HCT116 (cell line): Measurements from ENCODE around the gene DYNLT1. TPM values are rescaled to one million over a fixed set of nuclear protein-coding genes. Genes with fewer than 3 reads are reported as not detected.

ENCODE experiments used
- ATAC-seq: fragments of 200-7000 bp; cut with Tn5 transposase; 2 replicates; pipeline ENCODE4 v1.9.1; 2020; ENCODE audit warnings: mild to moderate bottlenecking, moderate library complexity
- BruUV-seq: library from RNA; stranded (reverse); fragments of 400-500 nt; replicated peaks from 2 replicates; lab custom pipeline; 2021; lab: Mats Ljungman, UMichigan
- CTCF ChIA-PET: fragments of 300-600 bp; sonication (Branson Sonifier 250); formaldehyde crosslinking; loops from one replicate; lab custom pipeline; 2021; ENCODE audit warnings: antibody characterized with exemption; lab: Charles Lee
- POLR2A ChIA-PET: fragments of 300-600, 350-600 bp; sonication (Branson Sonifier 250); formaldehyde crosslinking; loops from one replicate; lab custom pipeline; 2021; ENCODE audit warnings: antibody characterized with exemption; lab: Charles Lee
- RAD21 ChIA-PET, 2 experiments: fragments of 300-600 bp; sonication (Branson Sonifier 250); formaldehyde crosslinking; loops; one replicate each; lab custom pipeline; 2023; ENCODE audit warnings: low total read pairs in 2 of 2; ENCODE audit not compliant: uncharacterized antibody in 2 of 2, unreplicated experiment in 2 of 2, low non-redundant PET in 1 of 2; lab: Charles Lee
- DNase-seq: peaks from one replicate; pipeline ENCODE4 v3.0.0-alpha.2; 2010; ENCODE audit warnings: low read depth, low spot score
- H2AFZ ChIP-seq: fragments of 200-600 bp; shearing (Covaris generic), sonication (generic); 2 replicates; pipeline ENCODE4 v1.6.1; 2017; ENCODE audit warnings: low read depth, mixed run types, mixed read lengths, antibody characterized with exemption, low read length; ENCODE audit not compliant: poor library complexity, severe bottlenecking
- H3K27ac ChIP-seq: 2 replicates; pipeline ENCODE4 v1.5.1; 2012; ENCODE audit warnings: low read depth, low read length
- H3K27me3 ChIP-seq: fragments of 200-600 bp; sonication (generic); 2 replicates; pipeline ENCODE4 v1.6.1; 2016; ENCODE audit warnings: mixed run types, low read length, mixed read lengths; ENCODE audit not compliant: insufficient read depth
- H3K36me3 ChIP-seq, 2 experiments: fragments of 200-500 bp in 1 of 2; fragments of 200-600 bp in 1 of 2; sonication (Bioruptor generic) in 1 of 2; sonication (generic) in 1 of 2; 2 replicates each; pipeline versions ENCODE4 v1.5.1 to v1.6.1; 2014 to 2016; ENCODE audit warnings: low read length in 2 of 2, inconsistent platforms in 1 of 2, mixed read lengths in 1 of 2, mixed run types in 1 of 2; ENCODE audit not compliant: insufficient read depth in 2 of 2, control insufficient read depth in 1 of 2
- H3K4me1 ChIP-seq, 2 experiments: fragments of 200-600 bp in 1 of 2; sonication (generic) in 1 of 2; 2 replicates each; pipeline versions ENCODE4 v1.5.1 to v1.6.1; 2012 to 2017; ENCODE audit warnings: low read length in 2 of 2, inconsistent platforms in 1 of 2, mild to moderate bottlenecking in 1 of 2, mixed read lengths in 1 of 2, mixed run types in 1 of 2, moderate library complexity in 1 of 2; ENCODE audit not compliant: insufficient read depth in 2 of 2, control insufficient read depth in 1 of 2
- H3K4me2 ChIP-seq: fragments of 200-600 bp; sonication (generic); 2 replicates; pipeline ENCODE4 v1.6.1; 2017; ENCODE audit warnings: mixed run types, low read length, mixed read lengths
- H3K4me3 ChIP-seq, 2 experiments: fragments of 200-600 bp in 1 of 2; sonication (generic) in 1 of 2; replicated peaks in 1 of 2; 2 replicates each; pipeline ENCODE4 v1.5.1; 2011 to 2016; ENCODE audit warnings: low read length in 2 of 2, control low read depth in 1 of 2, low read depth in 1 of 2, mild to moderate bottlenecking in 1 of 2, mixed read lengths in 1 of 2, mixed run types in 1 of 2
- H3K79me2 ChIP-seq: fragments of 200-600 bp; sonication (generic); 2 replicates; pipeline ENCODE4 v1.6.1; 2017; ENCODE audit warnings: mild to moderate bottlenecking, mixed run types, low read length, moderate library complexity, mixed read lengths; ENCODE audit not compliant: insufficient read depth
- H3K9ac ChIP-seq: fragments of 200-600 bp; sonication (generic); 2 replicates; pipeline ENCODE4 v1.6.1; 2016; ENCODE audit warnings: low read length, mixed read lengths
- H3K9me2 ChIP-seq: fragments of 200-600 bp; sonication (generic), shearing (Covaris generic); 2 replicates; pipeline ENCODE4 v1.6.1; 2017; ENCODE audit warnings: mixed run types, mild to moderate bottlenecking, moderate library complexity; ENCODE audit not compliant: insufficient read depth
- H3K9me3 ChIP-seq, 2 experiments: fragments of 200-500 bp in 1 of 2; fragments of 200-600 bp in 1 of 2; sonication (Bioruptor generic) in 1 of 2; sonication (generic) in 1 of 2; 2 replicates each; pipeline ENCODE4 v1.6.1; 2014 to 2017; ENCODE audit warnings: low read length in 2 of 2, mixed read lengths in 2 of 2, inconsistent platforms in 1 of 2, low read depth in 1 of 2, mild to moderate bottlenecking in 1 of 2, mixed run types in 1 of 2, moderate library complexity in 1 of 2; ENCODE audit not compliant: control insufficient read depth in 1 of 2, insufficient read depth in 1 of 2
- H4K20me1 ChIP-seq: fragments of 200-600 bp; sonication (generic), shearing (Covaris generic); 2 replicates; pipeline ENCODE4 v1.6.1; 2017; ENCODE audit warnings: mixed run types, mild to moderate bottlenecking, moderate library complexity; ENCODE audit not compliant: insufficient read depth
- ELF1 ChIP-seq: IDR thresholded peaks from 2 replicates; pipeline ENCODE4 v1.6.1; 2012; ENCODE audit warnings: low read depth, borderline replicate concordance
- EZH2phosphoT487 ChIP-seq: fragments of 200-600 bp; IDR thresholded peaks from 2 replicates; pipeline ENCODE4 v1.6.1; 2018; ENCODE audit warnings: antibody characterized with exemption, borderline replicate concordance
- POLR2A ChIP-seq: IDR thresholded peaks from 2 replicates; pipeline ENCODE4 v1.7.0; 2011; ENCODE audit warnings: borderline replicate concordance; ENCODE audit not compliant: insufficient read depth, insufficient read length; ENCODE audit errors: extremely low read depth
- RAD21 ChIP-seq: IDR thresholded peaks from 2 replicates; pipeline ENCODE4 v1.6.1; 2012; ENCODE audit warnings: low read depth, mild to moderate bottlenecking
- SIN3A ChIP-seq: IDR thresholded peaks from 2 replicates; pipeline ENCODE4 v1.6.1; 2012; ENCODE audit warnings: low read depth
- SP1 ChIP-seq: IDR thresholded peaks from 2 replicates; pipeline ENCODE4 v1.6.1; 2012; ENCODE audit warnings: low read depth
- ZBTB33 ChIP-seq: IDR thresholded peaks from 2 replicates; pipeline ENCODE4 v1.6.1; 2011; ENCODE audit warnings: mild to moderate bottlenecking, low read length, moderate library complexity; ENCODE audit not compliant: insufficient replicate concordance; ENCODE audit errors: extremely low read depth
- intact Hi-C: fragments of 100-400 bp; cut with micrococcal nuclease; formaldehyde crosslinking; loops from 2 replicates; pipeline ENCODE4 v1.10.0; 2022
- total RNA-seq: library from RNA; stranded (reverse); gene quantifications from one replicate; pipeline ENCODE4 v1.2.1, GENCODE V29; 2021; ENCODE audit not compliant: unreplicated experiment
- TF ChIP-seq, protein P1 (sequence below): IDR thresholded peaks from 2 replicates; pipeline ENCODE4 v1.6.1; 2012
- TF ChIP-seq, protein P2 (sequence below), 3 experiments: fragments of 200-600 bp in 1 of 3; sonication (generic) in 1 of 3; IDR thresholded peaks in 2 of 3; conservative IDR thresholded peaks in 1 of 3; 2 replicates each; pipeline ENCODE4 v1.5.1; 2012 to 2017; ENCODE audit warnings: low read depth in 2 of 3, low read length in 2 of 3, antibody characterized with exemption in 1 of 3, borderline replicate concordance in 1 of 3, control low read depth in 1 of 3, mild to moderate bottlenecking in 1 of 3, mixed read lengths in 1 of 3, mixed run types in 1 of 3, moderate library complexity in 1 of 3; ENCODE audit not compliant: insufficient read depth in 1 of 3

Gene DYNLT1
- total RNA-seq, 1 experiment from 2014 or later = 239 TPM

GRCh38 chr6:158624684-158625682 is 19.6 kb downstream of the DYNLT1 start:
- peaks cover 11% of the 10 kb centered on the region; the same call in 1 of the 2 replicates for H3K79me2 ChIP-seq
- no peak overlapping the region for H3K4me3 ChIP-seq
- ATAC-seq (no peak), DNase-seq (no peak)
- no peaks in the 10 kb centered on the region for H3K9me2 ChIP-seq
- ChIA-PET CTCF (no interaction called here), POLR2A (no interaction called here), RAD21 (no interaction called here)
- H3K9me3 ChIP-seq = no peaks in the 10 kb centered on the region
- no peak overlapping the region for H2AFZ ChIP-seq
- TF ChIP-seq ZBTB33 = no peak
- no peak for TF ChIP-seq EZH2phosphoT487
- TF ChIP-seq SIN3A = no peak
- TF ChIP-seq, protein P1, sequence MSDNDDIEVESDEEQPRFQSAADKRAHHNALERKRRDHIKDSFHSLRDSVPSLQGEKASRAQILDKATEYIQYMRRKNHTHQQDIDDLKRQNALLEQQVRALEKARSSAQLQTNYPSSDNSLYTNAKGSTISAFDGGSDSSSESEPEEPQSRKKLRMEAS = no peak
- no peak for TF ChIP-seq POLR2A
- TF ChIP-seq RAD21 = no peak
- TF ChIP-seq SP1 = no peak
- TF ChIP-seq, protein P2, sequence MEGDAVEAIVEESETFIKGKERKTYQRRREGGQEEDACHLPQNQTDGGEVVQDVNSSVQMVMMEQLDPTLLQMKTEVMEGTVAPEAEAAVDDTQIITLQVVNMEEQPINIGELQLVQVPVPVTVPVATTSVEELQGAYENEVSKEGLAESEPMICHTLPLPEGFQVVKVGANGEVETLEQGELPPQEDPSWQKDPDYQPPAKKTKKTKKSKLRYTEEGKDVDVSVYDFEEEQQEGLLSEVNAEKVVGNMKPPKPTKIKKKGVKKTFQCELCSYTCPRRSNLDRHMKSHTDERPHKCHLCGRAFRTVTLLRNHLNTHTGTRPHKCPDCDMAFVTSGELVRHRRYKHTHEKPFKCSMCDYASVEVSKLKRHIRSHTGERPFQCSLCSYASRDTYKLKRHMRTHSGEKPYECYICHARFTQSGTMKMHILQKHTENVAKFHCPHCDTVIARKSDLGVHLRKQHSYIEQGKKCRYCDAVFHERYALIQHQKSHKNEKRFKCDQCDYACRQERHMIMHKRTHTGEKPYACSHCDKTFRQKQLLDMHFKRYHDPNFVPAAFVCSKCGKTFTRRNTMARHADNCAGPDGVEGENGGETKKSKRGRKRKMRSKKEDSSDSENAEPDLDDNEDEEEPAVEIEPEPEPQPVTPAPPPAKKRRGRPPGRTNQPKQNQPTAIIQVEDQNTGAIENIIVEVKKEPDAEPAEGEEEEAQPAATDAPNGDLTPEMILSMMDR (IDR thresholded peaks at IDR 0.05 in 2 of 3, conservative IDR thresholded peaks at IDR 0.05 in 1 of 3; ENCODE audit: borderline replicate concordance in 1 of 3, insufficient read depth in 1 of 3, low read depth in 2 of 3, low read length in 2 of 3) = no peak
- no peak for TF ChIP-seq ELF1
- peaks cover 18 to 49% of the 10 kb centered on the region in 2 experiments for H3K36me3 ChIP-seq
- no peak overlapping the region for H3K9ac ChIP-seq
- intact Hi-C loops = no loop called here
- peaks cover 6 to 13% of the 10 kb centered on the region in 2 experiments; a peak in 3 of 4 replicates for H3K4me1 ChIP-seq
- BruUV-seq = no TSS peak
- H3K27ac ChIP-seq = no peak overlapping the region
- no peak overlapping the region for H3K4me2 ChIP-seq
- no peaks in the 10 kb centered on the region for H4K20me1 ChIP-seq
- no peaks in the 10 kb centered on the region for H3K27me3 ChIP-seq
